Measurements from ENCODE around the gene CCDC187. TPM values are rescaled to one million over a fixed set of nuclear protein-coding genes. Genes with fewer than 3 reads are reported as not detected.

CCDC187 gene
- total RNA-seq, 2 donors from 2014 or later = 1.2 TPM; not detected in 1

DNA sequence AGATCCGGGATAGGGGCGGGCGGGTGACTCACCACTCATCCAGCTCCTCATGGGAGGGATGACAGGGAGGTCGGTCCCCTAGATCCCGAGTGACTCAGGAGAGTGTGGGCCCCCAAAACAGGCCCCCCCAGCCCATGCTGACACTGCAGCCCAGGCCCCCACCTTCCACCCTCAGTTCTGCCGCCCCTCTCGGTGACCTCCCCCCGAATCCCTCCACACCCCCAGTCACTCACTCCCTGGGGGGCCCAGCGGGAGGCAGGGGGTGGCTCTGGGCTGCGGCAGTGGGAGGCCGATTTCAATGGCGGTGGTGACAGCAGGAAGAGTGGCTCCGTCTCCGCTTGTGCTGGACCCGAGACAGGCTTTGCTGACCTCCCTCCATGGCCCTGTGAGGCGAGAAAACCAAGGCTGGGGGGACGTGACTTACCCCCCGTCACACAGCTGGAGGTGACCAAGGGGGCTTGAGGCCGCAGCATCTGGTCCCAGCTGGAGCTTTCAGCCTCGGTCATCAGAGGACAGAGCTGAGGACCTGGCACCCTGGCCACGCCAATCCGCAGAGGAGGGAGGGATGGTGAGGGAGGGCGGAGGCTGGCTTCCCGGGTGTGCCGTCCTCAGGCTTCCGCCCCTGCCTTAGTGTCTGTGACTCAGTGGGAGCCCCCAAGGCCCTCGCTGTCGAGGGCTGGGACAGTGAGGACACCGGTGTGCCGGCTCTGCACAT lies 32.4 kb upstream of the CCDC187 start:
- 82% methylated on average over 25 of the region's 30 CpGs for WGBS
- intact Hi-C loops (cut with DNase I) = no loop called here
- Histone ChIP-seq H3K36me3 (peaks cover 0 to 5% of the 10 kb centered on the region in 2 donors), H3K27me3 (replicated peaks; ENCODE audit: insufficient read depth) (no peaks in the 10 kb centered on the region), H3K9me3 (no peaks in the 10 kb centered on the region), H3K4me3 (no peak overlapping the region), H3K27ac (no peak overlapping the region), H3K4me1 (replicated peaks) (no peaks in the 10 kb centered on the region)
- DNase-seq (ENCODE audit: low spot score) = no peak
- TF ChIP-seq, protein P1, sequence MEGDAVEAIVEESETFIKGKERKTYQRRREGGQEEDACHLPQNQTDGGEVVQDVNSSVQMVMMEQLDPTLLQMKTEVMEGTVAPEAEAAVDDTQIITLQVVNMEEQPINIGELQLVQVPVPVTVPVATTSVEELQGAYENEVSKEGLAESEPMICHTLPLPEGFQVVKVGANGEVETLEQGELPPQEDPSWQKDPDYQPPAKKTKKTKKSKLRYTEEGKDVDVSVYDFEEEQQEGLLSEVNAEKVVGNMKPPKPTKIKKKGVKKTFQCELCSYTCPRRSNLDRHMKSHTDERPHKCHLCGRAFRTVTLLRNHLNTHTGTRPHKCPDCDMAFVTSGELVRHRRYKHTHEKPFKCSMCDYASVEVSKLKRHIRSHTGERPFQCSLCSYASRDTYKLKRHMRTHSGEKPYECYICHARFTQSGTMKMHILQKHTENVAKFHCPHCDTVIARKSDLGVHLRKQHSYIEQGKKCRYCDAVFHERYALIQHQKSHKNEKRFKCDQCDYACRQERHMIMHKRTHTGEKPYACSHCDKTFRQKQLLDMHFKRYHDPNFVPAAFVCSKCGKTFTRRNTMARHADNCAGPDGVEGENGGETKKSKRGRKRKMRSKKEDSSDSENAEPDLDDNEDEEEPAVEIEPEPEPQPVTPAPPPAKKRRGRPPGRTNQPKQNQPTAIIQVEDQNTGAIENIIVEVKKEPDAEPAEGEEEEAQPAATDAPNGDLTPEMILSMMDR (IDR thresholded peaks at IDR 0.05) = no peak
- no peak for TF ChIP-seq POLR2A (IDR thresholded peaks at IDR 0.05)
- TF ChIP-seq POLR2AphosphoS5 (IDR thresholded peaks at IDR 0.05) = no peak

DNA sequence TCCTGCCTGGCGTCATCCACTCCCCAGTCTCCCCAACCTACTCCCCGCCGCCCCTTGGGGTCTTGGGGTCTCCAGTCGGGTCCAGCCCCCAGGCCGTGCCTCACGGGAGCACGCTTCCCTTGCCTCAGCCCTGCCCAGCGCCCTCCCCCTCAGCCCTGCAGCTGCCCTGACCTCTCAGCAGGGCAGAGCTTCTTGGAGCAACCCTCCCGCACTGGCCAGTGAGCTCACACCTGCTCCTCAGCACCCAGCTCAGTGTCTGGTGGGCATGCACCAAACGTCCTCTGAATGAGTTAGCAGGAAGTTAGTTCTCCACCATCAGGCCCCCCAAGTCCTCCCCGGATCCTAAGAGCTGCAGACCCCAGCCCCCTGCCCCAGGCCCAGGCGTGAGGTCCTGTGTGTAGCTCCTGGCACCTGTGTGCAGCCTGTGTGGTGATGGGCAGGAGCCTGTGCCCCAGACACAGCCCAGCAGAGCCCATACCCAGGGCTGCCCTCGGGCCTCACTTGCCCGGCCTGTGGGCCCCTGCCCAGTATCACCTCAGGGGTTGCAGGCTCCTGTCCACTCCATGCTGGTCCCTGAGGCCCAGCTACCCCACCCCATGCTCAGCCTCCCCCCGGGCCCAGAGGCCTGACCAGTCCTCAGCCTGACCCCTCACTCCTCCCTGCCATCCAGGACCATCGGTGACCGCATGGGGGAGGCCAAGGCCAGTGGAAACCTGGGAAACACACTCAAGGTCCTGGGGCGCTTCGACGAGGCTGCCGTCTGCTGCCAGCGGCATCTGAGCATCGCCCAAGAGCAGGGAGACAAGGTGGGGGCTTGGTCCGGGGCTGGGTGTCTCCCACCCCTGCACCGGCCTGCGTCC lies 31.6 kb upstream of the CCDC187 start:
- no peaks in the 10 kb centered on the region for H3K9me3 ChIP-seq
- no peak for DNase-seq (ENCODE audit: low spot score)
- H3K27ac ChIP-seq = no peak overlapping the region
- no peaks in the 10 kb centered on the region for H3K27me3 ChIP-seq (replicated peaks; ENCODE audit: insufficient read depth)
- intact Hi-C loops (cut with DNase I) = no loop called here
- H3K4me3 ChIP-seq = no peak overlapping the region
- H3K4me1 ChIP-seq (replicated peaks) = no peaks in the 10 kb centered on the region
- 81% methylated on average over 26 of the region's 26 CpGs for WGBS
- peaks cover 0 to 5% of the 10 kb centered on the region in 2 donors for H3K36me3 ChIP-seq
- TF ChIP-seq POLR2A (IDR thresholded peaks at IDR 0.05) = no peak
- no peak for TF ChIP-seq POLR2AphosphoS5 (IDR thresholded peaks at IDR 0.05)
- TF ChIP-seq, protein P1 (IDR thresholded peaks at IDR 0.05) = no peak

DNA sequence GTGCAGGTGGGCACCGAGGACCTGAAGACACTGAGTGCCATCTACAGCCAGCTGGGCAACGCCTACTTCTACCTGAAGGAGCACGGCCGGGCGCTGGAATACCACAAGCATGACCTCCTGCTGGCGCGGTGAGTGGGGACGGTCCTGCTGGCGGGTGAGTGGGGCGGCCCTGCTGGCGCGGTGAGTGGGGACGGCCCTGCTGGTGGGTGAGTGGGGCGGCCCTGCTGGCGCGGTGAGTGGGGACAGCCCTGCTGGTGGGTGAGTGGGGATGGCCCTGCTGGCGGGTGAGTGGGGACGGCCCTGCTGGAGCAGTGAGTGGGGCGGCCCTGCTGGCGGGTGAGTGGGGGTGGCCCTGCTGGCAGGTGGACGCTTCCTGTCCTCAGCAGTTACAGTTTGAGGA lies 30.6 kb upstream of the CCDC187 start:
- Histone ChIP-seq H3K36me3 (peaks cover 0 to 5% of the 10 kb centered on the region in 2 donors), H3K27ac (no peak overlapping the region), H3K27me3 (replicated peaks; ENCODE audit: insufficient read depth) (no peaks in the 10 kb centered on the region), H3K9me3 (no peaks in the 10 kb centered on the region), H3K4me3 (no peak overlapping the region), H3K4me1 (replicated peaks) (no peaks in the 10 kb centered on the region)
- intact Hi-C loops (cut with DNase I) = no loop called here
- no peak for DNase-seq (ENCODE audit: low spot score)
- 93% methylated on average over 21 of the region's 21 CpGs for WGBS
- TF ChIP-seq POLR2A (IDR thresholded peaks at IDR 0.05) (no peak), POLR2AphosphoS5 (IDR thresholded peaks at IDR 0.05) (no peak)
- TF ChIP-seq, protein P1 (IDR thresholded peaks at IDR 0.05) = no peak

DNA sequence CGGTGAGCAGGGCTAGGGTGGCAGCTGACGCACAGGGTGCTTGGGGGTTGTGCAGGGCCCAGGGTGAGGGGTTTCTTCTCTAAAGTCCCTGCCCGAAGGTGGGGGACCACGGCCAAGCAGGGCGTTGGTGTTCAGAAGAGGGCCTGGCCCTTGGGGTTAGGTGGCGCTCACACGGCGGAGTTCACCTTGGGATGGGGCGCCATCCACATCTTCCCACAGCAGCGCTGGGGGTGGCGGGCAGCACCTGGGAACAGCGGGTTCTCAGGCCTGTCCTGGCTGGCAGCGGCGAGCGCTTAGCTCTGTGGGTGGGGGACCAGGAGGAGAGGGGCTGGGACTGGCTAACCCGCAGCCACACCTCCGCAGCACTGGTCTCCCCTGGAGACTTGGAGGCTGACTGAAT lies 29.6 kb upstream of the CCDC187 start:
- no peak overlapping the region for H3K4me3 ChIP-seq
- peaks cover 7% of the 10 kb centered on the region for H3K4me1 ChIP-seq (replicated peaks)
- DNase-seq (ENCODE audit: low spot score) = no peak
- TF ChIP-seq POLR2AphosphoS5 (IDR thresholded peaks at IDR 0.05) (no peak), POLR2A (IDR thresholded peaks at IDR 0.05) (no peak)
- TF ChIP-seq, protein P1 (IDR thresholded peaks at IDR 0.05) = no peak
- no peaks in the 10 kb centered on the region for H3K9me3 ChIP-seq
- H3K27me3 ChIP-seq (replicated peaks; ENCODE audit: insufficient read depth) = no peaks in the 10 kb centered on the region
- peaks cover 0 to 5% of the 10 kb centered on the region in 2 donors for H3K36me3 ChIP-seq
- WGBS = 92% methylated on average over 17 of the region's 17 CpGs
- intact Hi-C loops (cut with DNase I) = no loop called here
- H3K27ac ChIP-seq = no peak overlapping the region
